Activated CD8-positive, alpha-beta memory T cell treated with anti-CD3 and anti-CD28 coated beads, Interleukin-2, amount 50 U/mL, for 1 hour (primary cell): ENCODE measurements around the gene RIMBP2.

Experiments used
- DNase-seq: peaks from one replicate; pipeline ENCODE4 v3.0.0-alpha.2; 2020; ENCODE audit errors: extremely low read depth

Gene RIMBP2

DNA sequence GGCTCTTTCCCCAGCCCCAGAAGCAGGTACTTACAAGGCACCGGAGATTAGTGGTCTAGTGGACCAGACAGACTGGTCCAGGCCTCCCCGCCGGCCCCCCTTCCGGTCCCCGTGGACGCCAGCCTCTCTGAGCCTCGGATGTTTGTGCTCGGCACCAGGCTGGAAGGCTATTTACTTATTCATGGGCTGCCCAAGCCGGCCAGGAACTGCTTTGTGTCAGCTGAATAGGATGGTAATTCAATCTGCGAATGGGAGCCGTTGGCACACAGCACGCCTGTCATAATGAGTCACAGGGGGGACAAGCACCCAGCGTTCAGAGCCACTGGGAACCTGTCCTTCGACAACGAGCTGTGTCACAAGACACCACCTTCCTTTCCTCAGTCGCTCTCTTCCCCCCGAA, 82.3 kb downstream of the RIMBP2 start:
- no peak for DNase-seq

DNA sequence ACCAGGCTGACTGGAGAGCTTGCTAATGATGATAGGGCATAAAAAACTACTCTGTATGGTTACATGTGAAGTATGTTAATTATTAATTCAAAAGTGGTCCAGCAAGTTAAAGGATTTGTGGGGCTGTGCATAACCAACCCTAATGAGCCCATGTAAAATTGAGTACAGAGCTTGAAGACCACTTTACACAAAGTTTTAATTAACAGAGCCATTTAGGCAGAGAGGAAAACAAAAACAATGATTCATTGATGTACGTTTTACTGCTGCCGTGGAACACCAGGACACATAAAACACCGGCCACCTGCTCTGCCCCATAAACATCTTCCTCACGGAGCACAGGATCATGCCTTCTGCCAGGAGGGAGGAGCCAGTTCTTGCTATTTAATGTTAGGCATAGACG, 83.5 kb downstream of the RIMBP2 start:
- no peak for DNase-seq

- DNase-seq = no peak
These were observed 87.8 kb downstream of the RIMBP2 start for GRCh38 chr12:130628304-130628703.

DNA sequence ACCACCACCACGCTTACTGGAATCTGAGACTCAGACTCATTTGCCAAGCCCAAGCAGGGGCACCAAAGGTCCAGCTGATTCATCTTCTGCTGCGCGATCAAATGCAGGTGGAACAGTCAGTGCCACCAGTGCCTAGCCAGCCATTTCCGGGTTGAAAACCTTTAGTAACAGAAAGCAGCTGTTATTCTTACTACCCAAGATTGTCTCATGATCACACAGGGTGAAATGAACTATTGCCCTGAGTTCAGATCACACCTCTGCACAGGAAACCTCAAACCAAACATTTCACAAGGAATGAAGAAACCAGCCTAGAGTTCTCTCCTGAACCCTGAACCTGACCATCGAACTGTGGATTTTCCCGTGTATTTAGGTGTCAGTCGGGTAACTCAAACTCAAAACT, 88.9 kb downstream of the RIMBP2 start:
- DNase-seq = no peak

DNA sequence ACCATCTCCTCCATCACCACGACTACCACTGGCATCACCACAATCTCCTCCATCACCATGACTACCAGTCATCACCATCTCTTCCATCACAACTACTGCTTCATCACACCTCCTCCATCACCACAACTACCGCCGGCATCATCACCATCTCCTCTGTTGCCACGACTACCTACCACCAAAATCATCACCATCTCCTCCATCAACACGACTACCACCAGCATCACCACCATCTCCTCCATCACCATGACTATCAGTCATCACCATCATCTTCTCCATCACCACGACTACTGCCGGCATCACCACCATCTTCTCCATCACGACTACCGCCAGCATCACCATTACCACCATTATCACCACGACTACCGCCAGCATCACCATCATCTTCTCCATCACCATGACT, 89.5 kb downstream of the RIMBP2 start:
- DNase-seq = no peak

DNA sequence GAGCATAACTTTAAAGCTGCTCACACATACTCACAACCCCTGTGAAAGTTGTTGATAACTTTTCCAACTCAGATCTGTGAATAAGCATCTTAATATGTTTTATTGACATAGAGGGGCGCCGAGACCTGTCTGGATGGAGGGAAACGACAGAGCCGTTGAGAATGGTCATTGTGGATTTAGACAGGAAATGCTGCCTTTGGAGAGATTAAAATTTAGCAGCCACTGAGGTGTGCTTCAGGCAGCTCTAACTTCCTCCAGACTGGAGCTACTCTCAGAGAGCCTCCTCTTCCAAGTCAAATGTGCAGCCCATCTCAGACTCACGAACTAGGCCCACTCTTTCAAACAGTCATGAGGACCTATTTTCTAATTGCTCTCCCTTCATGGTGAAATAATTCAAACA, 90.9 kb downstream of the RIMBP2 start:
- DNase-seq = no peak

- no peak for DNase-seq
These were observed 93.3 kb downstream of the RIMBP2 start for GRCh38 chr12:130622803-130623202.

- DNase-seq = no peak
These were observed 94.3 kb downstream of the RIMBP2 start for GRCh38 chr12:130621696-130622298.

GRCh38 chr12:130620756-130621155, 95.3 kb downstream of the RIMBP2 start:
- no peak for DNase-seq

DNA sequence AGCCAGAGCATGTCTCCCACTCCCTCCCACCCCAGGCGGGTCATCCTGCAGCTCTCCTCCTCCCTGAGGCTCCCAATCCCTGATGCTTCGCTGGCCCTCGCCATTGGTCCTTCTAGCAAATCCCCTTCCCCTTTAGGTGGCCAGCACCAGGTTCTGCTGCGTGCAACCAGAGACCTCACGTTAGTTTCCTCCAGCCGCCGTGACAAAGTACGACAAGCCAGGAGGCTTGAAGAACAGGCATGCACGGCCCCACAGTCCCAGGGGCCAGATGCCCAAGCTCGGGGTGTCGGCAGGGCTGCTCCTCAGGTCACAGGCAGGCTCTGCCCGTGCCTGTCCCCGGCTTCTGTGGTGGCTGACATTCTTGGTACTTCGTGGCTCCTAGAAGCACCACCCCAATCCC, 95.8 kb downstream of the RIMBP2 start:
- no peak for DNase-seq

DNA sequence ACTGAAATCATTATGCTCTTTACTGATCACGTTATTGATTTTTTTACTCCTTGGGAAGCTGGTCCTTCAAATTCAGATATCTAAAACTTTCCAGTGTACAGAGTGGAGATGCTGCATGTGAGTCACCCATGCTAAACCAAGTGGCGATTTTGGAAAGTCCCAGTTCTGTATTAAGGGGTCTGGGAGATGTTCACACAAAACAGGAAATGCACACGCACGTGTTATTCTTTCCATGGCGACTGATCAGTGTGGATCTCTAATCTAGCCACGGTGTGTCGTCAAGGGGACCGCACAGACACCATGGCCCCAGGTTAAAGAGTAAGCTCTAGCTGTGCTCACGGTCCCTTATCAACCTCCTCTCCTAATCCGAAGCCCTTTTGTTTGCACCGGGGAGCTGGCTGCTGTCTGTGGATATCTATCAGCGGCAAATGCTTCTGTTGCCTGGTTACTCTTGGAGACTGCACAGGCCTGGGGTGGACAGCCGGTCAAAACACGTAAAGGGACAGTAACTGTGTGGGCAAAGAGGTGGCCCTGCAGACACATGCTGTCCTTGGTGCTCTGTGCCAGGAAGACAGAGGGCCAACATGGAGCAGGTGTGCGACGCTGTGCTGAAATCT, 96.6 kb downstream of the RIMBP2 start:
- no peak for DNase-seq

- DNase-seq = no peak
These were observed 98.9 kb downstream of the RIMBP2 start for GRCh38 chr12:130617219-130617618.

GRCh38 chr12:130615861-130616345, 100.2 kb downstream of the RIMBP2 start:
- DNase-seq = no peak

DNA sequence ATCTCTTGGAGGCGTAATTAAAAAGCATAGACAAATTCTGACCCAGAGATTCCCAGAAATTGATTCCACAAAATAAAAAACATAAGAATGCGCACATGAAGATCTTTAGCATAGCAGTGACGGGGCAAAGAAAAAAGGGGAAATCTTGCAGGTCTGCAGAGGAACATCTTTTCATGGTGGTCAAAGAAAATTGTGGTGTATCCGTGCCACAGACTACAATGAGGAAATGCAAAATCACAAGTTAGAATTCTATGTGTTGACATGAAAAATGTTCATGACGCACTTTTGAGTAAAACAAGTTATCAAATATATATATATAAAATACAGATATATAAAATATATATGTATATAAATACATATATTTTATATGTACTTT, 101.6 kb downstream of the RIMBP2 start:
- DNase-seq = no peak

GRCh38 chr12:130613831-130614529, 102.1 kb downstream of the RIMBP2 start:
- no peak for DNase-seq

GRCh38 chr12:130613131-130613530, 103.0 kb downstream of the RIMBP2 start:
- no peak for DNase-seq

DNA sequence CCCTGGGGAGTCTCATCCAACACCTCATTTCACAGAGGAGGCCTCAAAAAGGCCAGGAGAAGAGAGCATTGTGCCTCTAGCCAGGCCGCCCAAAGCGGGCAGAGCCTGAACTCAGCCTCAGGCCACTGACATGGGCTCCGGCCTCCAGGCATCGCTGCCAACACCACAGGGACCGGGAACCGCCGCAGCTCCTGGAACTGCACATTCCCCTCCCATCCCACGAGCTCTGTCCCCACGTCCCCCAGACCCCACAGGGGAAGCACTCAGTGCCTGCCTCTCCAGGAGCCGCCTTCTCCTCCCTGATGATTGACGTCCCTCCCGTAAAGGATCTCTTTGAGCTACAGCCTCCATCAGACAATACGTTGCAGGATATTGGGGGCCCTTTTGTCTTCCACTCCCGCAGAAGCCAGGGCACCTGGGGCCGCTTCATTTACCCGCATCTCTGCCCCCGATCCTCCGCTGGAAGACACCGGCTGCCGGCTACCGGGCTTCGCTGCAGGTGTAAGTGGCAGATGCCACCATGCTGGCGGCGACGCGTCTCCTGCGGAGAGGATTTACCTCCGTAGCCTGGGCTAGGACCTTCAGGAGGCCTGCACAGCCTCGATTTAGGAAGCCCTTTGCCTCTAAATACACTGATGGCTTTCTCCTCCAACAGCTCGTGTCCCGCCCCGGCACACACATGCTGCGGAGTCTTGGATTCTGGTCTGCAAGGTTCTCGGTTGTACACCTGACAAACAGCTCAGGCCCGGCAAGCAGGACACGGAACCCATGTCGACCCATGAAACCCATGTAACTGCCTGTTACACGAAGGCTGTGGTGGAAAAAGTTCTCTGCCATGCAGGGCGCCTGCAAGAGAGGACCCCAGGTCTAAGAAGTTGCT, 104.8 kb downstream of the RIMBP2 start:
- no peak for DNase-seq

DNA sequence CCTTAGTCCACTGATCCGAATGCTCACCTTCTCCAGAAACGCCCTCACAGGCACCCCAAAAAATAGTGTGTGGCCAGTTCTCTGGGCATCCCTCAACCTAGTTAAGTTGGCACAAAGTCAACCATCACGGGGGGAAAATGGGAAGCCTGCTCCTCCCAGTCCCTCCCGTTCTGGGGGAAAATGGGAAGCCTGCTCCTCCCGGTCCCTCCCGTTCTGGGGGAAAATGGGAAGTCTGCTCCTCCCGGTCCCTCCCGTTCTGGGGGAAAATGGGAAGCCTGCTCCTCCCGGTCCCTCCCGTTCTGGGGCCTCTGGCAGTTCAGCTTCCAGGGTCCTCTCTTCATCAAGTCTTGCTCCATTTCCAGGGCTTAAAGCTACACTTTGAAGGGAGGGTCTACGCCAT, 106.1 kb downstream of the RIMBP2 start:
- no peak for DNase-seq

- no peak for DNase-seq
These were observed 107.3 kb downstream of the RIMBP2 start for GRCh38 chr12:130608831-130609230.

DNA sequence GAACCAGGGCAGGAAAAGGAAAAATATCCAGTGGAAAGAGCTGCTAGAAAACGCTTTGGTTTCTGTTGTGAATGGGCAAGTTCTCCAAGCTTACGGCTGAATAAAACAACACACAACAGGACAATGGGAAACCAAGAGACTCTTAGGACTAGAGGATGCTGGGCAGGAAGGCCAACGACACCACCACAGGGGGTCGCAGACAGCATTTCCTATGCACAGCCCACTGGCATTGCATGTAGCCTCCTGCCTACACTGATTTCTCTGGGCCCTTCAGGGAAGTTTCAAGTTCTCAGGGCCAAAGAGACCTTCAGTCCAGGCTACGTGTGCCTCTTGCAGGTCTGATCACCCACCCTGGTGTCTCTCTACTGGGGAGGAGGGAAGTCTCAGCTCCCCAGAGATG, 108.0 kb downstream of the RIMBP2 start:
- no peak for DNase-seq

DNA sequence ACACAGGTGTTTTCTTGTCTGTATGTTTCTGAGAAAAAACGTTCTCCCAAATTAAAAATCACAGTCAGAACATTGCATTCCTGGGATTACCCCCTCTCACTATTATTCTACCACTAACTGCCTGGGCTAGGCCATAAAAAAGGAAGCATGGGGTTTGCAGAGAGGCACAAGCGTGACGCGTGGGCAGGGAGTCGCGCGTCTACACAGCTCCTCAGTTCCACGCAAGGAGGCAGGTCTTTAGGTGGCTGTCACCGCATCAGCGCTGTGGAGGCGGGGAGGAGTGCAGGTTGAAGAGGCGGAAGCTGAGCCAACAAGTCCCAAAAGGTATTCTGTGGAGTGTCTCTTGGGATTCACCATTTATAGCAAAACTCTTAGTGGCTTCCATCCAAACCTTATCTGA, 109.9 kb downstream of the RIMBP2 start:
- DNase-seq = no peak

DNA sequence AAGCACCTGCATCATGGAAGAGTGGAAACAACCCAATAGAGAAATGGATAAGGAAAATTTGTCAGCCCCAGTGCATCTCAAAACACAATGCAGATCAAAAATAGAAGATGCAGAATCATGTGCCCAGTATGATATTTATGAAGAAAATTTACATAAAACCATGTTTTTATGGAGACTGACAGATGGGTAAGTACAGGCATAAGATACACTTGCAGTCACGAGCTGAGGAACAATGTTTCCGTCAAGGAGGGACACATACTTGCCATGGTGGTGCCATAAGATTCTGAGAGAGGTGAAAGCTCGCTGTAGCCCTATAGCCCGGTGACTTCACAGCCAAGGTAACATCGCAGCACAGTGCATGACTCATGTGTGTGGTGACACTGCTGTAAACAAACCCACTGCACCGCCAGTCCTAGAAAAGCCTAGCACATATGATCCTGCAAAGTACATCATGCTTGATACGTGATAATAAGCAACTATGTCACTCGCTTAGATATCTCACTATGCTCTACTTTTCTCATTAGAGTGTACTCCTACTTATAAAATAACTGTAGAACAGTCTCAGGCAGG, 112.6 kb downstream of the RIMBP2 start:
- DNase-seq = no peak
